ENCODE measurements around the gene LRRC43.

The LRRC43 gene, protein sequence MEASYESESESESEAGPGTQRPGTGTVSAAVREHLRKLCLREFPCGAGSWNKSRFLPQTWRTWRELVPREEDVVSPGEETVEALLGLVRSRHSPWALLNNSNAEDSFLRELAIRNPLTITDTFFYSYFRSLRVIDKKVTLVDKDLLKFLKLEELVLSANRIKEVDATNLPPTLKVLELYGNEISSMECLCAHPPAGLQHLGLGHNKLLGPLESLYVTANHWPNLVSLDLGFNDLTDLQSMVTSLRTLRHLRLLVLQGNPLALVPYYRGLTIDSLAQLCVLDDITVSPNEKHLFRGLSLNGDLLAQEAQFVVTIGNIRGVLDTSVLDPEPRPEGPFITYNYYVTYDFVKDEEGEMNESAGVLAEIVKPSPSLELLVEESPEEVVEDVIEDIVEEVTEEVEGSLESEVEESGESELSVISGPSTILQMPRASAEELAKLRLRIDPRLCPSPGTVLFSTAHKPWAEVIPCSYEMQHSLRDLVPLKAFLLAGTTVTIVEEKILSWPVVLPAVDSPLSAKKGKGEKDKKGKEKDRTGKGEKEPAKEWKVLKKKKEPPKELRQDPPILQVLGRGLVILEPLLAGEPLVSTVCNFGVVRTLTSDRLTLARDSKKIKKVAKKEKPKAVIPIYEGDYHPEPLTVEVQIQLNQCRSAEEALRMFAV

DNA sequence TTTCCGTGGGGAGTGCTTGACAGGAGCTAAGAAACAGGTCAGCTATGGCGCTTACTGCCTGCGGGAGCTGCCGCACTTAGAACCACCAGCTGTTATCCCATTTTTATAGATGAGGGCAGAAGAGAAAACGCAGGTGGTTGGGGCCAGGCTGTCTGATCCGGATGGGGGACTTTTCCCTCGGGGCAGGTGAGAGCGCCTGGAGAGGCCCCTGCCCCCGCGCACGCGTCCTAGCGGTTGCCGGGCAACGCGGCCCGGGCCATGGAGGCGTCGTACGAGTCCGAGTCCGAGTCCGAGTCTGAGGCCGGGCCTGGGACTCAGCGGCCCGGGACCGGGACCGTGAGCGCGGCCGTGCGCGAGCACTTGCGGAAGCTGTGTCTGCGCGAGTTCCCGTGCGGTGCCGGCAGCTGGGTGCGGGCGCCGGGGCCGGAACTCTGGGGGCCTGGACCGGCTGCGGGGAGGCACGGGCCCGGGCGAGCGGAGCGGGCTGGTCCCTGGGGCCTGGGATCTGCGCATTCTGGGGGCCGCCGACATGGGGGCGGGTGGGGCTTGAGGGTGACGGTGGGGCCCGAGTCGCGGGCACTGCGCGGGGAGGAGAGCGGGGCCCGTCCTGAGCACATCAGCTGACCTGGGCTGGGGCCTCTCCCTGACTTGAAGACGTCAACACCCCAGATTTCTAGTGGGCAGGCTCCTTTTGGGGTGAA, at the start of gene LRRC43:
TSS of gene LRRC43 (plus strand) at position 237 of the 701 bp plus-strand sequence. CDS start at position 259, 22 bp downstream.
- no peak for DNase-seq (ENCODE audit: low read depth)

DNA sequence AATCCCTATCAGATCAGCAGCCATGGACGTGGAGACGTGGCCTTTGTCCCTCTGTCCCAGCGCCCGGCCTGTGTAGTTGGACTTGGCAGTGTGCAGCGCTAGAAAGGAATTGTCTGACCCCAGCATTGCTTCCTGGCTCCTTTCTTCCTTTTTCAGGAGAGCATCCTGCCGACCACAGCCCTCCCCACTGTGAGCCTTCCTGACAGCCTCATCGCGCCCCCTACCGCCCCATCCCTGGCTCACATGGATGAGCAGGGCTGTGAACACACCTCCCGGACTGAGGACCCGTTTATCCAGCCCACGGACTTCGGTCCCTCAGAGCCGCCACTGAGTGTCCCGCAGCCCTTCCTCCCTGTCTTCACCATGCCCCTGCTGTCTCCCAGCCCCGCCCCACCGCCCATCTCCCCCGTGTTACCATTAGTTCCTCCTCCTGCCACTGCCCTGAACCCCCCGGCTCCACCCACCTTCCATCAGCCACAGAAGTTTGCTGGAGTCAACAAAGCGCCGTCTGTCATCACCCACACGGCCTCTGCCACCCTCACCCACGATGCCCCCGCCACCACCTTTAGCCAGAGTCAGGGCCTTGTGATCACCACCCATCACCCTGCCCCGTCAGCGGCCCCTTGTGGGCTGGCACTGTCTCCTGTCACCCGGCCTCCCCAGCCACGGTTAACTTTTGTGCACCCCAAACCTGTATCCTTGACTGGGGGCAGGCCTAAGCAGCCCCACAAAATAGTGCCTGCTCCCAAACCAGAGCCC, 49.6 kb upstream of the LRRC43 start:
- DNase-seq (ENCODE audit: low read depth) = no peak

DNA sequence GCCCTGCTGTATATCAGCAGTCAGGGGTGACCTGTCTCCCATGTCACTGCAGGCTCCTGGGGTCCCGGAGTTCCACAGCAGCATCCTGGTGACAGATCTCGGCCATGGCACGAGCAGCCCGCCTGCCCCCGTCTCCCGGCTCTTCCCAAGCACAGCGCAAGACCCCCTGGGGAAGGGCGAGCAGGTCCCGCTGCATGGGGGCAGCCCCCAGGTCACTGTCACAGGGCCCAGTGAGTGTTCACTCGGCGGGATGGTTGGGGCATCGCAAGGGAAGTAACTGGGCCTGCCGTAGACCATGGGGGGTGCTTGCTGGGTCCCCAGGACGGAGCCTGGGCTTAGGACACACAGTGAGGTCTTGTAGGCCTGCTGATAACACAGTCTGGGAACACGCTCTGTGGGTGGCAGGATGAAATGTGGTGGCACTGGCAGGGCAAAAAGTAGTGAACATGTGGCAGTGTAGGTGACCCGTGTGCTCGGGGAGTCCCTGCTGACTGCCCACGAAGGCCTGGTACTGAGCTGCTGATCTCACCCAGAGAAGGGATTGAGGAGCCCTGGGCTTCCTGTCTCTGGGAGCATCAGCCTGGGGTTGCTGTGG, 47.4 kb upstream of the LRRC43 start:
- DNase-seq (ENCODE audit: low read depth) = no peak

DNA sequence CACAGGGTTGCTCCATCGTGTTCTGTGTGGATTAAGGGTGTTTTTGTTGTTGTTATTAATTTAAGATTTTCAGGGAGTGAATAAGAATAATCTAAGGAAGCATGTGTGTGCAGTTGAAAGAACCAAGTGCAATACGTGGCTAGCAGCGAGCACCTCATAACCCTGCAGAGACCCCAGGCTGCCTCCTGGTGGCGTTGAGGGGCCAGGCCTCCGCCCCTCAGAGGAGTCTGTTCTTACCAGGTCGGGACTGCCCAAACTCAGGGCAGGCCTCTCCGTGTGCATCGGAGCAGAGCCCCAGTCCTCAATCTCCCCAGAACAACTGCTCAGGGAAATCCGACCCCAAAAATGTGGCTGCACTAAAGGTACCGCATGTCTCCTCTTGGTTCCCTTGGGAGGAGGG, 45.7 kb upstream of the LRRC43 start:
- DNase-seq (ENCODE audit: low read depth) = no peak

DNA sequence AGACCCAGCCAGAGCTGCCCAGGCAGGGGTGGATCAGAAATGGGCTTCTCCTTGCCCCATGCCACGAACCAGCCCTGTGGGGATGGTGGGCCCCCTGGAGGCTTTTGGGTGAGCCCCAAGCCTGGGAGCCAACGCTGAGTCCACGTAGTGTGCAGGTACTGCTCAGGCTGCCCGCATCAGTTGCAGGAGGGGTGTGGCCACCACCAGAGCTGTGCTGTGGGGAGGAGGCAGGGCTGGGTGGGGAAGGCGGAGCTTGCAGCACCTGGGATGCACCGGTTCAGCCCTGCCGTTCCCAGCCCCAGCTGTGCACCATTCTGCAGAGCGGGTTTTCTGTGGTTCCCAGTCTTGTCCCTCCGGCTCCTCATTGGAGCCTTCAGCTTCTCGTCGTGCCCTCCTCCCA, 45.2 kb upstream of the LRRC43 start:
- DNase-seq (ENCODE audit: low read depth) = no peak

DNA sequence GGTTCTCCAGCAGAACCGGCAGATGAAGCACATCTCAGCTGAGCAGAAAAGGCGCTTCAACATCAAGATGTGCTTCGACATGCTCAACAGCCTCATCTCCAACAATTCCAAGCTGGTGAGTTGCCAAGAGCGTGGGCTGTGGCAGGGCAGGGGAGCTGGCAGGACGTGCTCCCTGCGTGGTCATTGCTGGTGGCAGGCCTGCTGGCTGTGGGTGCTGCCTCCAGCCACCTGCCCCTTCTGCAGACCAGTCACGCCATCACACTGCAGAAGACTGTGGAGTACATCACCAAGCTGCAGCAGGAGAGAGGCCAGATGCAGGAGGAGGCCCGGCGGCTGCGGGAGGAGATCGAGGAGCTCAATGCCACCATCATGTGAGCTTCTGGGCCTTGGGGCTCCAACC, 44.7 kb upstream of the LRRC43 start:
- no peak for DNase-seq (ENCODE audit: low read depth)

DNA sequence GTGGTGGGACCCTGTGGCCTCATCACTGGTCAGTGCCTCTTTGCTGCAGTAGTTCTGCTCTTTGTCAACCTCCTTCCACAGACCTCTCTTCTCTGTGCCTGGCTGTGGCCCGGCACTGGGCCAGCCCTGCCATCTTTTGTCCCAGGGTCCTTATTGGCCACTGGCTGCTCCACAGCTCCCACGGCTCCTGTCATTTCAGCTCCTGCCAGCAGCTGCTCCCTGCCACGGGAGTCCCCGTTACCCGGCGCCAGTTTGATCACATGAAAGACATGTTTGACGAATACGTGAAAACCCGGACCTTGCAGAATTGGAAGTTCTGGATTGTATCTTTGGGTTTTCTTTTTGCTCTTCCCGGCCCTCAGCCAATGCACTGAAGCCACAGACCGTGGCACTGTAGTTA, 44.3 kb upstream of the LRRC43 start:
- DNase-seq (ENCODE audit: low read depth) = no peak

DNA sequence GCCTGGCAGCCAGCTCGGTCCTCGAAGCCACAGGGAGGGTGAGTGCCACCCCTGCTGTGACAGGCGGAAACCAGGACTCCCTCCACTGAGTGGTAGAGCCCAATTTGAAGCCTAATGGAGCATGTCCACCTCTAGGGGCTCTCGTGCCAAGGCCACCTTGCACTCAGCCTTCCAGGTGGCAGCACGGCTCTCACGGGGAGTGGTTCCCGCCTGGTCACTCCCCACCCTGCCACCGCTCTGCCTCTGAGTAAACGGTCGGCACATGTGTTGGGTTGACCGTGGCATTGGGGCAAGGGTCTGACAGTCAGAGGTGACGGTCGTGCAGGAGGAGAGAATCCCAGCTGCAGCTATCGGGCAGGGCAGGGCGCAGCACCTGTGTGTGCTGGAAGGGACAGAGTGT, 43.7 kb upstream of the LRRC43 start:
- no peak for DNase-seq (ENCODE audit: low read depth)

DNA sequence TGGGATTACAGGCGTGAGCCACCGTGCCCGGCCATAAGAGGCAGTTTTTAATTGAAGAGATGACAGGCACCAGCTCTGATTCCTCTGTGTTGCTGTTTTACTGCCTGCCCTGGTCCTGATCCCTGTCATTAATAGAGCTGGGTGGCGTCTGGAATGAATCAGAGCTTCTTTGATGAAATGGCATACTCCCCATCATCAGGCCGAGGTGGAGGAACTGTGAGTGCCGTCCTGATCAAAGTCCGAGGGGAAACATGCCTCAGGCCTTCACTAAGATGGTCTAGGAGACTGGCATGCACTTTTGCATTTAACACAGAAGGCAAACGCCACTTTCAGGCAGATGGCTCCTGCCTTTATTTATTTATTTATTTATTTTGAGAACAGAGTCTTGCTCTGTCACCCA, 43.0 kb upstream of the LRRC43 start:
- DNase-seq (ENCODE audit: low read depth) = no peak

DNA sequence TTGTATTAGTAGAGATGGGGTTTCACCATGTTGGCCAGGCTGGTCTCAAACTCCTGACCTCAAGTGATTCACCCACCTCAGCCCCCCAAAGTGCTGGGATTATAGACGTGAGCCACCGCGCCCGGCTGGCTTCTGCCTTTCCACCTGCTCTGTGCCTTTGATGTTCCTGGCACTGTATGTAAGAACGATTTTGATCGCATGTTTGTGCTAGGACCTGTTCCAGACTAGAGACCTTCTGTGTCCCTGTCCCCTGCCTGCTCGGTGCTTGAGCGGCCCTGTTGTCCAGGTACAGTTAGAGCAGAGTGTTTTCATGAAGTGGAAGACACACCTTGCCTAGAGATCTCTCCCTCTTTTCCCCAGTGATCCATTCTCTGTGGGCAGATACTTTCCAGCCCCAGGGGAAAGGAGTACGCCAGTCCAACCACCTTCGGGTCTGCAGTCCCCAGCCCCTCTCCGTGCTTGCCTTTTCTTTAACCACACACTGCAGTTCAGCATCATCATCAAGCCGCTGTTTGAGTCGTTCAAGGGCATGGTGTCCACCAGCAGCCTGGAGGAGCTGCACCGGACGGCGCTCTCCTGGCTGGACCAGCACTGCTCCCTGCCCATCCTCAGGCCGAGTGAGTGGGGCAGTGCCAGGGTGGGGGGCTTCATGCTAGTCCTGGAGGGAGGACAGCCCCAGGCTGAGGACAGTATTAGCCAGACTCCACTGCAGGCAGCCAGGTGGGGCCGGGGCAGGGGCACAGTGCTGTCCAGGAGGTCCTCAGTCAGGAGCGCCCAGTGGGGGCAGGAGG, 42.3 kb upstream of the LRRC43 start:
- no peak for DNase-seq (ENCODE audit: low read depth)

DNA sequence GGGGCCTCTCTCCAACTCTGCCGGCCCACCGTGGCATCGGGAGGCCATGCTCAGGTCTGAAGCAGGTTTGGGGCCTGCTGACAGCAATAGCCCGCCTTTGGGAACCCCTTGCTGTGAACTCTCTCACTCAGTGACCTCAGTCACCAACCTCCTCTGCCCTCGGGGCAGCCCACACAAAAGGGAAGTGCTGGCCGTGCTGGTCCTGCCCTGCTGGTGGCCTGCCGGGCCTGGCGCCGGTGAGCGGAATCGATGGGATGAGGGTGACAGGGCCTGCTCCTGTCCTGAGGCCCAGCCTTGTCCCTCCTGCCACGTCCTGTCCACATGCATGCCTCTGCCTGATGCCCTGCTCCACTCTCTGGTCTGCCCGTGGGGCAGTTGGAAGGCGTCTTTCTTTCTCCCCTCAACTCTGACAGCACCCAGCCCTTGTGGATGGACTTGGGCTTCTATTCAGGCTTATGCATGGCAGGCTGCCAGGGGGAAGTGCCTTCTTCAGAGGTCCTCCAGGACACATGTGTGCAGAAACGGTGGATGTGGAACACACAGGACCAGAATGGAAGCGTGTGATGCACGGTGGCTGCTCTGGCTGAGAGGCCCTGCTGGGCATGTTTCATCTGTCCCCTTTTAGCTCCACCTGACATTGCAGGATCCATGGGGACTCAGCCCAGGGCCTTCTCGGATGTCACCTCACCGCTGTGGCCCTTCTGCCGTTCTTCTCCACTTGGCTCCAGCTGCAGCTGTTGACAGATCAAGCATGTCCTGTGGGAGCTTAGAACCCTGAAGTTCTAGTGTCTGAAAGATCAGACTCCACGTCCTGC, 40.8 kb upstream of the LRRC43 start:
- no peak for DNase-seq (ENCODE audit: low read depth)

DNA sequence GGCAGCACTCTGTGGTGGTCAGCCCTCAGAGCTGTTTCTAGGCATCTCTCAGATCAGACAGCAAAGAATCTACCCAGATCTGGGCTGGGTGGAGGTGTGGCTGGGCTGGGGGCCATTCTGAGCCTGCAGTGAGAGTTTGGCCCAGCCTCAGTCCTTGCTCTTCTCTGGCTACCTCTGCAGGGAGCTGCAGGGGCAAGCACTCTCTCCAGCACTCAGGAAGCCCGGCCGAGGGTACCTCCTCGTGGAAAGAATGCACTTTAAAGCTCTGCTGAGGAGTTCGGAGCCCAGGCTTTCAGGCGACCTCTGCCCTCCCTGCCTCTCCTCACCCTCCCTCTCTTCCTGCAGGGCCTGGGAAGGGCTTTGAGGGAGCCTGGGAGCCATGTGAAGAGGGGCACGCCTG, 40.1 kb upstream of the LRRC43 start:
- DNase-seq (ENCODE audit: low read depth) = no peak

DNA sequence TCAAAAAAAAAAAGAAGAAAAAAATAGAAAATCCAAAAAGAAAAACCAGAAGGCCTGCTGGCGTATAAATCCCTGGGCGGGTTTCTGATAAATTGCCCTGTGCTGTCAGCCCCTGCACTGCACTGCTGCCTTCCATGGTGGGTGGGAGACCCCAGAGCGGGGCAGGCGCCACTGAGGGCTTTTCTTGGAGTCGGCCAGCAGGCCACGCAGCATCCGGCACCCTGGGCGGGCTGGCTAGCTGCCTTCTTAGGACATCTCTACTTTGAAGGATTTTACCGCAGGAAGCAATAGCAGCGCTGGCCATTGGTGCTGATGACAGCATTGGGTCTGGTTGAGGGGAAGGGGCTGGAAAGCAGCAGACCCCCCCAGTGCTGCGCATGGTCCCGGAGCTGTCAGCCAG, 38.0 kb upstream of the LRRC43 start:
- no peak for DNase-seq (ENCODE audit: low read depth)

DNA sequence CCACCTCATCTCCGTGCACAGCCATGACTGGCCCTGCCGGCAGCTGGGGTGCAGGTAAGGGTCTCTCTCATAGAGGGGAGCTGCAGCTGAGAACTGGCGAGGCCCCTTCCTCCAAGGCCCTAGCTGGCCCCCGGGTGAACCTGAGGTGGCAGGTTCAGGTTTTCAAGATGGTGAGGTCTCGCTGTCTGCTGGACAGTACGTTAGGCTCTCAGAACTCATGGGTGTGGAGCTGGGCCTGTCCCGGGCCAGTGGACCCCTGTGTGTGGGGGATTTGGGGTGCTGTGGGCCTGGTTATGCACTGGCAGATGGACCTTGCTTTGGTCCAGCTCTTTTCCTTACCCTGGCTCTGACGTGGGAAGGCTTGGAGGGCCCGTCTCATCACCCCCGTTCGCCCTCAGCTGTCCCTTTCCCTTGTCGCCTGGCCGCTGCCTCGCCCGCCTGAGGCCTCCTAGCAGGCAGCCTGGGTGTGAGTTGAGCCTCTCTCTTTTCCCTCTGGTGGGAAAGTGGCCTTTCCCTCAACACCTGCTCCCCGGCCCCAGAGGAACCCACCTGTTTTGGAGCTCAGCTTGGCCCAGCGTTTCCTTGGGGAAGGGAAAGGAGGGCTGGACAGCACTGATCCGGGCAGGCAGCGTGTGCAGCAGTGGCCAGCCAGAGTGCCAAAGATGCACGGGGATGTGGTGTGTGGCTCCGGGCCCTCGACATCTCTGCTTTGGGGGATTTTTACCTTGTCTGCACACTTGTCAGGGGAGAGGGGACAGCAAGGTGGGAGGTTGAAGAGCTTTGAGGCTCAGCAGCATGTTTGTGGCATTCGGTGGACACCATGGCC, 37.2 kb upstream of the LRRC43 start:
- no peak for DNase-seq (ENCODE audit: low read depth)

DNA sequence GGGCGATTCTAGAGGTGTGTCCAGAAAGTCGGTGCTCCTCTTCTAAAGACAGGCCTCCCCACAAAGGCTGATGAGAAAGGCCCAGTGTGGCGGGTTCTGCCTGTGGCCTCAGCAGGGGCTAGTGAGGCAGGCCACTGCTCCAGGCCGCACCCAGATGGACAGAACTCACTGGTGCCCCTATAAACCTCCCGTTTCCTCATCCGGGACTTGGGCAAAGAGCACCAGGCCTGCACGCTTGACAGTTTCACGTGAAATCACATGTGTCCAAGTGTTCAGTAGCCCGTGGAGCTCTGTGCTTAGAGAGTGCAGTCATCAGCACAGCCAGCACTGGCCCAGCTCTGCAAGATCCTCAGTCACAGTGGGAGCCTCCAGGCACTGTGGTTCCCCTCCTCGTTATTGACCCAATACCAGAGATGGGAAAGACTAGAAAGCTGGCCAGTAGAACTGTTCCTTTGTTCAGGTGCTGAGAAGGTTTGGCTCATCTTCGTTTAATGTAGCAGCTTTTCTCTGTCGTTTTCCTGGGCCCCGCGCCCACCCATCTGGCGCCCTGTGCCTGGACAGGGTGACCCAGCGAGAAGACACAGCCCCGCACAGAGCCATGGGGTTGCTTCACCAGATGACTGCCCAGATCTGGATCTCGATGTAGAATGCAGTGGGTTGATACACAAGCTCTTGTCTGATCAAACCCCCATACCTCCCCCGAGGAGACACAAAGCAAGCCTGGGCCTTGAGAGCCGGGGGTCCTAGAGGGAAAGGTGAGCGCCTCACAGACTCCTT, 35.2 kb upstream of the LRRC43 start:
- no peak for DNase-seq (ENCODE audit: low read depth)

DNA sequence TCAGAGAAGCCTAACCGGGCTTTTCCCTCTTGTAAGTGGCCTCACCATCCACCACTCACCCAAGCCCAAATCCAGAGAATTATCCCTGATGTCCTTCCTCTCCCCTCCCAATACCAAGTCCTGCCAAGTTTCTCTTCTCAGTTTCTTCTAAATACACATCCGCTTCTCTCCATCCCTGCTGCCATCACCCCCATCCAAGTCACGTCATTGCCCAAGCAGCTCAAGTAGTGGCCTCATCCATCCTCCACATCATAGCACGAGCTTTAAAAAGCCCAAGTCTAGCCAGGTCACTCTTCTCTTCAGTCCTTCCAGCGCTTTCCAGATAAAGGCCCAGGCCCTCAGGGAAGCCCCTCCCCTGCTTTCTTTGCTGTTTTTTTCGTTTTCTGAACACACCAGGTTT, 34.3 kb upstream of the LRRC43 start:
- no peak for DNase-seq (ENCODE audit: low read depth)

DNA sequence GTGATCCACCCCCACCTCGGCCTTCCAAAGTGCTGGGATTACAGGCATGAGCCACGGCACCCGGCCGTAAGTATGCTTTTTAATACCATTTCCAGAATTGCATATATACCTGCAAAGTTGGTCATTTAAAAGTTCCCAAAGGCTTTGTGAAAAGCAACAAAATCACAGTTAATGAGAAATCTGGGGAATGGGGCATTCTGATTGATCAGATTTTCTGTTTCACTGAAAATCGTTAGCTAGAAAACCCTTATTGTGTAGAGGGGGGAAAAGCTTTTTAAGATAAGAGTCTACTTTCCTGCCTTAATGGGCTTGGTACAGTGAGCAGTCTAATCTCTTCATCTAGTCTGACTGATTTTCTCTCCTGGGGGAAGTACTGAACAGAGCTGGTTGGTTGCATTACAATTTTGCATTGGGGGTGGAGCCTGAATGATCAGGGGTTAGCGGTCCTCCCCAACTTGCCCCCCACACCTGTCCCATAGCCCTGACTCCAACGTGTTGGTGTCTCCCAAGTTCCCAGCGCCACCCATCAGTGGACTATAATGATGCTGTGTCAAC, 32.7 kb upstream of the LRRC43 start:
- DNase-seq (ENCODE audit: low read depth) = no peak

DNA sequence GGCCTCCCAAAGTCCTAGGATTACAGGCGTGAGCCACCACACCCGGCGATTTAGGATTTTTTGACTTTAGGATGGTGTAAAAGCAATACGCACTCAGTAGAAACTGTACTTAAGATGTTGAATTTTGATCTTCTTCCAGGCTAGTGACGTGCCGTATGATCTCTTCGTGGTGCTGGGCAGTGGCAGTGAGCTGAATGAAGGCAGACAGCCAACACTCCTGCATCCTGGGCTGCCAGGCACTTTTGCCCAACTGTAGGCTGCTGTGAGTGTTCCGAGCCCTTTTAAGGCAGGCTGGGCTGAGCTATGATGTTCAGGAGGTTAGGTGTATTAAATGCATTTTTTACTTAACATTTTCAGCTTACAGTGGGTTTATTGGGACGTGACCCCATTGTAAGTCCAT, 30.2 kb upstream of the LRRC43 start:
- DNase-seq (ENCODE audit: low read depth) = no peak
